ENCODE data around the gene WDFY2.
"Not testable (repeated sequence)": the region's sequence is repeated elsewhere in the genome, so short reads cannot be mapped to it uniquely, and the experiment has no call there.

WDFY2 gene

GRCh38 chr13:51564252-51564651 is 20.0 kb upstream of the WDFY2 start:
- no peak overlapping the region for H3K9ac ChIP-seq (ENCODE audit: low read length)
- no peaks in the 10 kb centered on the region for H3K27me3 ChIP-seq (ENCODE audit: low read length)
- no peaks in the 10 kb centered on the region for H3K9me2 ChIP-seq (replicated peaks; ENCODE audit: insufficient read depth, low read length)
- no peaks in the 10 kb centered on the region for H3F3A ChIP-seq (ENCODE audit: insufficient read depth)
- H4K20me1 ChIP-seq (ENCODE audit: low read depth, low read length) = no peaks in the 10 kb centered on the region
- H3K4me3 ChIP-seq (ENCODE audit: insufficient read depth, low read length, poor library complexity, severe bottlenecking) = no peak overlapping the region
- H2AFZ ChIP-seq (ENCODE audit: low read depth, low read length, severe bottlenecking) = no peak overlapping the region
- TF ChIP-seq EZH2phosphoT487 (conservative IDR thresholded peaks at IDR 0.05; ENCODE audit: low read length) (no peak), CTCF (IDR thresholded peaks at IDR 0.05; ENCODE audit: insufficient read depth, low read length, poor library complexity, severe bottlenecking) (no peak)
- H3K4me2 ChIP-seq (ENCODE audit: low read depth, low read length, poor library complexity, severe bottlenecking) = no peak overlapping the region
- no peaks in the 10 kb centered on the region for H3K36me3 ChIP-seq (ENCODE audit: low read length)
- no peaks in the 10 kb centered on the region for H3K9me3 ChIP-seq (ENCODE audit: insufficient read depth, low read length)
- no peak overlapping the region for H3K27ac ChIP-seq (ENCODE audit: low read depth, low read length)
- H3K79me2 ChIP-seq (ENCODE audit: insufficient read depth, low read length) = no peaks in the 10 kb centered on the region

- Histone ChIP-seq H3K9me2 (replicated peaks; ENCODE audit: insufficient read depth, low read length) (no peaks in the 10 kb centered on the region), H3K79me2 (ENCODE audit: insufficient read depth, low read length) (no peaks in the 10 kb centered on the region), H3K36me3 (ENCODE audit: low read length) (no peaks in the 10 kb centered on the region), H3K27me3 (ENCODE audit: low read length) (no peaks in the 10 kb centered on the region), H3K9me3 (ENCODE audit: insufficient read depth, low read length) (no peaks in the 10 kb centered on the region), H3K27ac (ENCODE audit: low read depth, low read length) (no peak overlapping the region), H3F3A (ENCODE audit: insufficient read depth) (no peaks in the 10 kb centered on the region), H3K9ac (ENCODE audit: low read length) (no peak overlapping the region), H3K4me2 (ENCODE audit: low read depth, low read length, poor library complexity, severe bottlenecking) (no peak overlapping the region), H3K4me3 (ENCODE audit: insufficient read depth, low read length, poor library complexity, severe bottlenecking) (no peak overlapping the region), H4K20me1 (ENCODE audit: low read depth, low read length) (no peaks in the 10 kb centered on the region), H2AFZ (ENCODE audit: low read depth, low read length, severe bottlenecking) (no peak overlapping the region)
- TF ChIP-seq EZH2phosphoT487 (conservative IDR thresholded peaks at IDR 0.05; ENCODE audit: low read length) (no peak), CTCF (IDR thresholded peaks at IDR 0.05; ENCODE audit: insufficient read depth, low read length, poor library complexity, severe bottlenecking) (no peak)
Observed at GRCh38 chr13:51564671-51565070, 19.6 kb upstream of the WDFY2 start.

- H2AFZ ChIP-seq (ENCODE audit: low read depth, low read length, severe bottlenecking); H3K9me3 ChIP-seq (ENCODE audit: insufficient read depth, low read length); H3K4me3 ChIP-seq (ENCODE audit: insufficient read depth, low read length, poor library complexity, severe bottlenecking); H4K20me1 ChIP-seq (ENCODE audit: low read depth, low read length); H3K4me2 ChIP-seq (ENCODE audit: low read depth, low read length, poor library complexity, severe bottlenecking); H3K79me2 ChIP-seq (ENCODE audit: insufficient read depth, low read length); H3K27ac ChIP-seq (ENCODE audit: low read depth, low read length); H3K27me3 ChIP-seq (ENCODE audit: low read length); H3K9ac ChIP-seq (ENCODE audit: low read length); H3F3A ChIP-seq (ENCODE audit: insufficient read depth); H3K36me3 ChIP-seq (ENCODE audit: low read length); H3K9me2 ChIP-seq (replicated peaks; ENCODE audit: insufficient read depth, low read length): not testable (repeated sequence)
Observed at GRCh38 chr13:51569001-51569400, 15.3 kb upstream of the WDFY2 start.

- H3K9ac ChIP-seq (ENCODE audit: low read length) = no peak overlapping the region
- H3K4me3 ChIP-seq (ENCODE audit: insufficient read depth, low read length, poor library complexity, severe bottlenecking) = no peak overlapping the region
- no peak overlapping the region for H3K4me2 ChIP-seq (ENCODE audit: low read depth, low read length, poor library complexity, severe bottlenecking)
- no peak overlapping the region for H2AFZ ChIP-seq (ENCODE audit: low read depth, low read length, severe bottlenecking)
- no peaks in the 10 kb centered on the region for H4K20me1 ChIP-seq (ENCODE audit: low read depth, low read length)
- no peaks in the 10 kb centered on the region for H3K9me2 ChIP-seq (replicated peaks; ENCODE audit: insufficient read depth, low read length)
- H3F3A ChIP-seq (ENCODE audit: insufficient read depth) = no peaks in the 10 kb centered on the region
- H3K9me3 ChIP-seq (ENCODE audit: insufficient read depth, low read length) = no peaks in the 10 kb centered on the region
- H3K27ac ChIP-seq (ENCODE audit: low read depth, low read length) = no peak overlapping the region
- no peaks in the 10 kb centered on the region for H3K79me2 ChIP-seq (ENCODE audit: insufficient read depth, low read length)
- no peaks in the 10 kb centered on the region for H3K27me3 ChIP-seq (ENCODE audit: low read length)
- TF ChIP-seq CTCF (IDR thresholded peaks at IDR 0.05; ENCODE audit: insufficient read depth, low read length, poor library complexity, severe bottlenecking) (no peak), EZH2phosphoT487 (conservative IDR thresholded peaks at IDR 0.05; ENCODE audit: low read length) (no peak)
- no peaks in the 10 kb centered on the region for H3K36me3 ChIP-seq (ENCODE audit: low read length)
Observed at GRCh38 chr13:51576754-51577153, 7.5 kb upstream of the WDFY2 start.
